Pancreas (tissue), 10 donors: ENCODE data around the gene SIAE. TPM values are rescaled to one million over a fixed set of nuclear protein-coding genes. Genes with fewer than 3 reads are reported as not detected.

ENCODE experiments used
- ATAC-seq, 4 donors: fragments of 200-7000 bp; cut with Tn5 transposase; one replicate each; pipeline versions ENCODE4 v1.8.0 to v1.9.1; 2020; ENCODE audit warnings: mild to moderate bottlenecking in 4 of 4, moderate library complexity in 4 of 4
- DNase-seq, 6 donors: peaks; one replicate each; pipeline ENCODE4 v3.0.0-alpha.2; 2020
- FAIRE-seq: peaks from 2 replicates; lab custom pipeline; 2012; peaks lifted over from hg19 to GRCh38; lab: Jason Lieb, UNC
- H3K27ac ChIP-seq, 4 donors: fragments of 200-600 bp; sonication (generic); 1 replicate in 3 of 4; 2 replicates in 1 of 4; pipeline versions ENCODE4 v1.5.0 to v1.8.0; 2020
- H3K27me3 ChIP-seq, 4 donors: fragments of 200-600 bp; one replicate each; pipeline ENCODE4 v1.8.0; 2021
- H3K36me3 ChIP-seq, 3 donors: fragments of 200-600 bp; sonication (generic) in 1 of 3; one replicate each; pipeline versions ENCODE4 v1.5.0 to v1.8.0; 2020 to 2021
- H3K4me1 ChIP-seq, 3 donors: fragments of 200-600 bp; one replicate each; pipeline ENCODE4 v1.8.0; 2021
- H3K4me3 ChIP-seq, 4 donors: fragments of 200-600 bp; sonication (generic) in 2 of 4; one replicate each; pipeline versions ENCODE4 v1.5.0 to v1.8.0; 2020 to 2021
- H3K9me3 ChIP-seq, 4 donors: fragments of 200-600 bp; one replicate each; pipeline ENCODE4 v1.8.0; 2021
- WGBS, 2 donors: extraction: QIAGEN DNeasy Blood & Tissue Kit; methylation state at CpG; one replicate each; pipeline ENCODE4 v1.1.7; 2013; 5-methylcytosine and 5-hydroxymethylcytosine counted together
- intact Hi-C, 3 donors: fragments of 100-400 bp; cut with DNase I; formaldehyde crosslinking; loops; one replicate each; pipeline versions ENCODE4 v1.11.1 to v1.14.2; 2022
- polyA plus RNA-seq, 2 donors: library from polyadenylated mRNA; stranded (reverse); fragments of 200-250 nt; gene quantifications; one replicate each; pipeline ENCODE4 v1.2.3, GENCODE V29; 2013
- total RNA-seq, 6 donors: library from RNA; stranded (reverse); fragmentation: NEBNext Ultra II Directional in 4 of 6; extraction: Animal tissue kit (Norgen Biotek cat#: 25700) in 4 of 6; gene quantifications; one replicate each; pipeline versions ENCODE4 v1.2.1 to v1.2.4, GENCODE V29; 2021 to 2023
- TF ChIP-seq, protein P1 (sequence below), 4 donors: fragments of 200-600 bp; sonication (generic) in 3 of 4; IDR thresholded peaks; one replicate each; pipeline versions ENCODE4 v1.5.0 to v1.8.0; 2021; ENCODE audit warnings: antibody characterized with exemption in 4 of 4
- donor health status: healthy with polysubstance abuse.
- donor health status: DM: no; HTN: no; CAD: no; lungs with moderate emphysema.
- donor health status: DM: no; HTN: no; CAD: no.
- donor health status: control.
- donor health status: control.
- donor health status: Bipolar disorder and iron deficiency.
- donor health status: DM: yes; HTN: yes; CAD: no.
- donor health status: DM: no; HTN: no; CAD: no.
- donor health status: DM: no; HTN: no; CAD: no.
- donor health status: DM: yes; HTN: yes; CAD: no.

The SIAE gene
- total and polyA plus RNA-seq, 8 donors: 9.6 to 29.8 (median 14.1) TPM

- TF ChIP-seq, protein P1, sequence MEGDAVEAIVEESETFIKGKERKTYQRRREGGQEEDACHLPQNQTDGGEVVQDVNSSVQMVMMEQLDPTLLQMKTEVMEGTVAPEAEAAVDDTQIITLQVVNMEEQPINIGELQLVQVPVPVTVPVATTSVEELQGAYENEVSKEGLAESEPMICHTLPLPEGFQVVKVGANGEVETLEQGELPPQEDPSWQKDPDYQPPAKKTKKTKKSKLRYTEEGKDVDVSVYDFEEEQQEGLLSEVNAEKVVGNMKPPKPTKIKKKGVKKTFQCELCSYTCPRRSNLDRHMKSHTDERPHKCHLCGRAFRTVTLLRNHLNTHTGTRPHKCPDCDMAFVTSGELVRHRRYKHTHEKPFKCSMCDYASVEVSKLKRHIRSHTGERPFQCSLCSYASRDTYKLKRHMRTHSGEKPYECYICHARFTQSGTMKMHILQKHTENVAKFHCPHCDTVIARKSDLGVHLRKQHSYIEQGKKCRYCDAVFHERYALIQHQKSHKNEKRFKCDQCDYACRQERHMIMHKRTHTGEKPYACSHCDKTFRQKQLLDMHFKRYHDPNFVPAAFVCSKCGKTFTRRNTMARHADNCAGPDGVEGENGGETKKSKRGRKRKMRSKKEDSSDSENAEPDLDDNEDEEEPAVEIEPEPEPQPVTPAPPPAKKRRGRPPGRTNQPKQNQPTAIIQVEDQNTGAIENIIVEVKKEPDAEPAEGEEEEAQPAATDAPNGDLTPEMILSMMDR (IDR thresholded peaks at IDR 0.05): no peak
- no peak for DNase-seq
- no peaks in the 10 kb centered on the region for H3K9me3 ChIP-seq
- peaks cover 0 to 5% (median 2%) of the 10 kb centered on the region in 3 donors for H3K36me3 ChIP-seq
- no peak overlapping the region for H3K4me3 ChIP-seq
- no peak for FAIRE-seq
- no peaks in the 10 kb centered on the region for H3K27me3 ChIP-seq
- H3K4me1 ChIP-seq: no peaks in the 10 kb centered on the region
- H3K27ac ChIP-seq: no peak overlapping the region
- 76 to 88% methylated on average over 3 of the region's 3 CpGs for WGBS, 2 donors
- ATAC-seq: no peak
- intact Hi-C loops: no loop called here
These were observed 35.0 kb downstream of the SIAE start for GRCh38 chr11:124638500-124638899.

- no peaks in the 10 kb centered on the region for H3K9me3 ChIP-seq
- FAIRE-seq: no peak
- DNase-seq: no peak
- peaks cover 0 to 23% (median 19%) of the 10 kb centered on the region in 3 donors for H3K36me3 ChIP-seq
- ATAC-seq: no peak
- H3K4me1 ChIP-seq: no peaks in the 10 kb centered on the region
- no peak overlapping the region for H3K27ac ChIP-seq
- H3K4me3 ChIP-seq: no peak overlapping the region
- no peaks in the 10 kb centered on the region for H3K27me3 ChIP-seq
- TF ChIP-seq, protein P1 (IDR thresholded peaks at IDR 0.05): no peak
- WGBS, 2 donors: 61 to 70% methylated on average over 3 of the region's 3 CpGs
- intact Hi-C loops: no loop called here
These were observed 37.6 kb downstream of the SIAE start for GRCh38 chr11:124635932-124636331.

DNA sequence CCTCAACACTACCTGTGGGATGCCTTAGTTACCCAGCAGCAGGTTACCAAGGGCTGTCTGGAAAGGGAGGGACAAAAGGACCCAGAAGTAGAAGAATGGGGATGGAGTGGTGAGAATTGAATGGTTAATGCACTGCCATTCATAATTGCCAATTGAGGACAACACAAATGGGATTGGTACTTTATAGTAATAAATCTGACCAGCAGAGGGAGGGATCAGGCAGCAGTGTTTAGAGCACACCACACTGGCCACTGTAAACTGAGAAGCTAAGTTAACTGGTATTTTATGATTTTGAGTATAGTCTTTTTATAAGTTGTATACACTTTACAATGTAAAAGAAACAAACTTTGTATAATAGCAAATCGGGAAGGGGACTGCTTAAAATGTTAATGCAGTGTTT lies 40.2 kb downstream of the SIAE start:
- Histone ChIP-seq H3K27ac (no peak overlapping the region), H3K27me3 (no peaks in the 10 kb centered on the region), H3K4me1 (no peaks in the 10 kb centered on the region), H3K9me3 (no peaks in the 10 kb centered on the region), H3K4me3 (no peak overlapping the region), H3K36me3 (peaks cover 0 to 36% (median 24%) of the 10 kb centered on the region in 3 donors)
- intact Hi-C loops: no loop called here
- TF ChIP-seq, protein P1 (IDR thresholded peaks at IDR 0.05): no peak
- FAIRE-seq (no peak), DNase-seq (no peak), ATAC-seq (peak in 1 of 4 donors; percentile 29)
- WGBS, 2 donors: 77 to 78% methylated on average over 1 of the region's 1 CpG

GRCh38 chr11:124629961-124630360 lies 43.6 kb downstream of the SIAE start:
- Histone ChIP-seq H3K36me3 (peaks cover 0 to 45% (median 24%) of the 10 kb centered on the region in 3 donors), H3K4me1 (no peaks in the 10 kb centered on the region), H3K27me3 (no peaks in the 10 kb centered on the region), H3K4me3 (no peak overlapping the region), H3K9me3 (no peaks in the 10 kb centered on the region), H3K27ac (no peak overlapping the region)
- ATAC-seq (no peak), FAIRE-seq (no peak), DNase-seq (no peak)
- TF ChIP-seq, protein P1 (IDR thresholded peaks at IDR 0.05): no peak
- intact Hi-C loops: no loop called here
- WGBS, 2 donors: 72 to 79% methylated on average over 4 of the region's 4 CpGs

- intact Hi-C loops: no loop called here
- ATAC-seq (no peak), DNase-seq (no peak), FAIRE-seq (no peak)
- Histone ChIP-seq H3K4me1 (peaks cover 0 to 10% (median 9%) of the 10 kb centered on the region in 3 donors), H3K9me3 (no peaks in the 10 kb centered on the region), H3K36me3 (peaks cover 0 to 36% (median 24%) of the 10 kb centered on the region in 3 donors), H3K27ac (no peak overlapping the region), H3K27me3 (no peaks in the 10 kb centered on the region), H3K4me3 (no peak overlapping the region)
- WGBS, 2 donors: 93 to 97% methylated on average over 5 of the region's 5 CpGs
- TF ChIP-seq, protein P1 (IDR thresholded peaks at IDR 0.05): no peak
These were observed 46.0 kb downstream of the SIAE start for GRCh38 chr11:124627546-124627945.
